Testis (tissue), 2 donors: ENCODE data around the gene DZIP1L.

Experiments
- POLR2A ChIP-seq: fragments of 450-650 bp; IDR thresholded peaks from one replicate; pipeline ENCODE4 v1.6.1; 2017; ENCODE audit warnings: antibody characterized with exemption, mild to moderate bottlenecking, moderate library complexity
- TF ChIP-seq, protein P1 (sequence below), 3 experiments: fragments of 450-650 bp in 2 of 3; fragments of 200-600 bp in 1 of 3; sonication (generic) in 1 of 3; IDR thresholded peaks; one replicate each; pipeline ENCODE4 v1.5.1; 2016 to 2019; ENCODE audit warnings: antibody characterized with exemption in 3 of 3, mild to moderate bottlenecking in 2 of 3, moderate library complexity in 1 of 3

DNA sequence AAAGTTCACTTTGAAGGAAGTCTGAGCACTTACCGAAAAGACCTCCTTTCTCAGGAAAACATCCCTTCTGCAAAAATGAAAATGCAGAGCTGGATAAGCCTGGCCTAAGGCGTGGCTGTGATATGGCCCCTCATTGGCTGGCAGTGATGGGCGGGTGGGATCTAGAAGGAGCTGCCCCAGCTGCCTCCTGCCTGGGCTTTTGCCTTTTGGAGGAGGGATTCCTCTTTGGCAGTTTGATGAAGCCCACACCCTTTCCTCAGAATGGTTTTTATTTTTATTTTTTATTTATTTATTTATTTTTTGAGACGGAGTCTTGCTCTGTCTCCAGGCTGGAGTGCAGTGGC, 4.0 kb upstream of the DZIP1L start:
- TF ChIP-seq POLR2A, result no peak
- TF ChIP-seq, protein P1, sequence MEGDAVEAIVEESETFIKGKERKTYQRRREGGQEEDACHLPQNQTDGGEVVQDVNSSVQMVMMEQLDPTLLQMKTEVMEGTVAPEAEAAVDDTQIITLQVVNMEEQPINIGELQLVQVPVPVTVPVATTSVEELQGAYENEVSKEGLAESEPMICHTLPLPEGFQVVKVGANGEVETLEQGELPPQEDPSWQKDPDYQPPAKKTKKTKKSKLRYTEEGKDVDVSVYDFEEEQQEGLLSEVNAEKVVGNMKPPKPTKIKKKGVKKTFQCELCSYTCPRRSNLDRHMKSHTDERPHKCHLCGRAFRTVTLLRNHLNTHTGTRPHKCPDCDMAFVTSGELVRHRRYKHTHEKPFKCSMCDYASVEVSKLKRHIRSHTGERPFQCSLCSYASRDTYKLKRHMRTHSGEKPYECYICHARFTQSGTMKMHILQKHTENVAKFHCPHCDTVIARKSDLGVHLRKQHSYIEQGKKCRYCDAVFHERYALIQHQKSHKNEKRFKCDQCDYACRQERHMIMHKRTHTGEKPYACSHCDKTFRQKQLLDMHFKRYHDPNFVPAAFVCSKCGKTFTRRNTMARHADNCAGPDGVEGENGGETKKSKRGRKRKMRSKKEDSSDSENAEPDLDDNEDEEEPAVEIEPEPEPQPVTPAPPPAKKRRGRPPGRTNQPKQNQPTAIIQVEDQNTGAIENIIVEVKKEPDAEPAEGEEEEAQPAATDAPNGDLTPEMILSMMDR (IDR thresholded peaks at IDR 0.05), result no peak
